ENCODE results near the gene NPAS3.

Gene NPAS3

DNA sequence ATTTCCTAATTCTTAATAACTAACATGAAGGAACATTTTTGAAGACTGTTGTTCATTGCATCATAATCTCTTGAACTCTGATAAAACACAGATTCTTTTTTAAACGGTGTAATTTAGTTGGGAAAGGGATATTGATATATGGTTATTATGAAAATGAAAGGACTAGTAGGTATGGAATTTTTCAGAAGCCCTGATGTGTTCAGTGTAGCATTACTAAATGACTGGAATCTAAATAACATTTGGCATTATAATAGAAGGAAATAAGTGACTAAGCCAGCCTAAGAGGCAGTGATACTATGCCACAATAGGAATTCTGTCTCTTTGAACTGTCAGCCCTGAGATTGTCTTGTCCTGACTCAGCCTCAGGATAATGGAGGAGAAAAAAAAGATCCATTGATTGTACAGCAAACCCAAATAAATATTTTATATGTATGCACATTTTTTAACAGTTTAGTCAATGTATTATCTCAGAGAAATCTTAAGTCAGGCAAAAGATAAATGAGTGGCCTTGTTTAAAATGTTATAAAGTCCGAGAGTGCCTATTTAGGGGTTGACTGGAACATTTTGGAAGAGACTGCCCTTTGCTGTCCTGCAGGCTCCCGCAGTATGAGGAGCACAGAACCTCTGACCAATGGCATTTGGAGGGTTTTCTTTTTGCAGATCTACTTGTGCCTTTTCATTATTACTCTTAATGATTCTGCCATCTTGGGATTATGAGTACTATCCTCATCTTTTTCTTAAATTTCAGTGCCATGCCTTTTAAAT lies 741.0 kb downstream of the NPAS3 start:
- DNase-seq (ENCODE audit: low spot score), result no peak

DNA sequence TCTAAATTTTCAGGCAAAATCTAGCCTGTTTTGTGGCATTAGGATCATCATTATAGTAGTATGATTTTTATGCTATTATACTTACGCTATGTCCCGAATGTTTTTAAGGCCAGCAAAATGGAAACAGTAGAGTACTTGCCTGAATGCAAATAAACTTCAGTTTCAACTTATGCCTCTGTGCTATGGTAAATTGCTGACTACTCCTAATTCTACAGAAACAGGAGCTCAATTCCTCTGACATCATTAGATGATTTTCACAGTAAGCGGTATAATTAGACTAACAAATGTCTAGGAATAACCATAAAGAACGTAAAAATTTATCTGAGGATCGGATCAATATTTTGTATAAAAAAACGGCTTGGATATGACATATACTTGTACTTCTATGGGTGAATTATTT lies 742.2 kb downstream of the NPAS3 start:
- DNase-seq (ENCODE audit: low spot score), result no peak

DNA sequence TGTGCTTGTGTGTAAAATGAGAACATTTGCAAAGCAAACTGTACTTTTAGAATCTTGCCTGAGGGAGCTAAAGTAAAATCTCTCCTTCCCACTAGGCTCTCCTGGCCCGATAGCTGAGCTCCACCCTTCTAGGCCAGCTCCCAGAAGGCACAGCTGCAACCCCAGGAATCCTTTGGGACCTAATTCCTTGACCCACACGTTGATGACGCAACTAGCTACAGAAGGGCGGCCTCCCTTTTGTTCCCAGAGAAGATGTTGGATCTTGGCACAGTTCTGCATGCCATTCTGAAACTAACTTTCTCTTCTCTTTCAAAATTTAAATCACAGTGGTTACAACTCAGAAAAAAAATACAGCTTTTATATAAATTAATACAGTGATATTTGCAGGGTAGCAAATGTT lies 744.1 kb downstream of the NPAS3 start:
- no peak for DNase-seq (ENCODE audit: low spot score)

DNA sequence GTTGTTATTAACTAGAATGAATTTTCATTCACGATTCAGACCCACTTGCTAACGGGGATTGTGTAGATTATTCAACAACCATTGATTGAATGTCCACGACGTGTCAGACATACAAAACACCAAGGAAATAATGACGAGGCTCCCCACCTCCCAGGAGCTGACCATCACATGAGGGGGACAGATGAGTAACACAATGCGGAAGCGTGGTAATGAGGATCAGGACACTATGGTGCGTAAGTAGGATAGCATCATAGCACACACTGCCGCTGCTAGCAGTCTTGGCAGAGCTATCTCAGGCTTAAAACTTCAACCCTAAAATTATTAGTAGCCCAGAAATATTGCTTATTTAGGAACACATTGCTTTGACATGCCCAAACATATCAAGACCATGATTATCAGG lies 746.3 kb downstream of the NPAS3 start:
- no peak for DNase-seq (ENCODE audit: low spot score)

DNA sequence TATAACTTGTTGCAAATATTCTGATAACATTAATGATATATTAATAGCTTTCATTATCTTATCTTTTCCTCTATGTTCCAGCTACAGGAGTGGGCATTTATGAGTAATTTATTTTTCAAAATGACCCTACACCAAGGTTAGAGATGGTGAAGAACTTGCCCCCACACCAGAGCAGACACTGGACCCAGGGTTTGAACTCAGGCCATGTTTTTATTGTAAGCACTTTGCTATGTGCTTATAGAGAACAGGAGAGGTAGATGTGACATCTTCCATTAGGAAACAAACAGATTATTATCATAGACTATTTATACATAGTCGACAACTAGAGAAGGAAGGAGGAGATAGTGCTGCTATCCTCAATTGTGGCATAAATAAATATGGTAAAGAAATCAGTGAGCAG lies 747.0 kb downstream of the NPAS3 start:
- no peak for DNase-seq (ENCODE audit: low spot score)

DNA sequence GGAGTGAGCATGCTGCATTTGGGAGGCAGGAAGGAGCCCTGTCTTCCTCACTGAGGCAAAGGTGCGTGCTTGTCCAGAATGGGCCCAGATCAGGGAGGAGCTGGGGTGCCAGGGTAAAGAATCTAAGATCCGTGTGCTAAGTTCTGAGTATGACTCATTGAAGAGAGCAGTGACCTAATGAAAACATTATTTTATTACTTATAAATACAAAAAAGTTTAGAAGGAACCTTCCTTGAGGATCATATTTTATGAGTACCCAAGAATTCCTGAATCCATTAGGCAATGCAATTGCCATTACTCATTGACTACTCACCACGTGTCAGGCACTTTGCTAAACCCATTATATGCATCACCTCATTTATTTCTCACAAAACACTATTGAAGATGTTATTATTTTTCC lies 747.5 kb downstream of the NPAS3 start:
- no peak for DNase-seq (ENCODE audit: low spot score)

DNA sequence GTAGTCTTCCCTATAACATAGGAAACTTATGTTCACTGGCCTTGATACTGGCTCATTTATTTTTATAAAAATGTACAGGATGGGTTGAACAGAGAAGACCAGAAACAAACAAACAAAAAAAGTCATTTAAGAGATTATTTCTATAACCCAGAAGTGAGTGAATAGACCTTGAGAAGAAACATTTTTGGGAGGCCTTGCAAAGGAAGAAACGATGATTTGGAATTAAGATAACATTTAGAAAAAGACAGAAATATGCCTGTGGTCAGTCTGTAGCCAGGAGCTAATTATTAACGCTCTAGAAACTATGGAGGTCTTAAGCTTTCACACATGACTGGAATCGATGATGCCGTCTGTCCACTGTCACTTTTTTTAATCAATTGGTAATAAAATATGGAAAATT lies 748.2 kb downstream of the NPAS3 start:
- DNase-seq (ENCODE audit: low spot score), result no peak

DNA sequence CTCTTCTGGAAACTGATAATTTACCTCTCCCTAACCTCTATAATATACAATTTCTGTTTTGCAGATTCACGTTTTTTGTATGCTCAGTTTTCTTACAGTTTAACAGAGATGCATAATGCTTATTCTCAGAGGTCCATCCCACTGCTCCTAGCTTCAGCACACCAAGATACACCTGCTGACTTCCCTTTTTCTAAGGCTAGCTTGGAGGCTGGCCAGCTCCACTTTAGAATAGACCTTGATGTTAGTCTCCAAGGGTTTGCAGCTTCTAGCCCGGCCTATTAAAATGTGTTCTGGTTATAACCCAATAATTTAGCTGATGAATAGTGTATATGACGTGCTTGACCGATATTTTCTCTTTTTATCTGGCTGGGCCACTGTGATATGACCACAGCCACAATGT lies 751.0 kb downstream of the NPAS3 start:
- no peak for DNase-seq (ENCODE audit: low spot score)

DNA sequence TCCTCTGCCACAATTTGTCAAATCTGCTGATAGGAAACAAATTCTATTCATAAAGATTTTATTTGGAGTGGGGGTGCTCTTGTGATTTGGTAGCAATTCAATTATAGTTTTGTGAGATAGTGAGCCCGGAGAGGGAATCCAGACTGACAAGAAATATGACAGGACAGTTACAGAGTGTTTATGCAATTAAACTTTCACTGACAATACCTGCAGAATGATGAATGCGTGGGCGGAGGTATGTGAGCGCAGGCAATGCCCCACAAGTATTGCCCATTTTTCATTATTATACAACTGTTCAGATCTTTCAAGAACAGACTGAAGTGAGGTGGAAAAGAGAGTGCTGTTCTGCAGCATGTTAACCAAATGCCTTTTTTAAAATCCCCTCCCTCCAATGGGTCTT lies 753.2 kb downstream of the NPAS3 start:
- DNase-seq (ENCODE audit: low spot score), result no peak

DNA sequence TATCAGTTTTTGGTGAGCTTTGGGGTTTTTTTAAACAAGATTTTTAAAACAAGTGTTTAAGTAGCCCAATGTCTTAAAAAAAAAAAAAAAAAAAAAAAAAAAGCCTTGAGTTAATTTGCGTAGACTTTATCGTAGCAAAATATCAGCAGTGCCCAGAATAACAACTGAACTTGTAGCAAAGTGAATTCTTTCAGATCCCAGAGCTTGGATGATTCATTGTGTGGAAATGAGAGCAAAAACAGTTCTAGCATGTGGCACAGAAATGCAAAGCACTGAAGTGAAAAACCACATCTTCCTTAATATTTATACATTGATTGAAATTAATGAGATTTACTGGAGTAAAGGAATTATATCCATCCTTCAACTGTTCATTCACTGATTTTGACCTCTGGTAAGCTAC lies 754.1 kb downstream of the NPAS3 start:
- DNase-seq (ENCODE audit: low spot score), result no peak

DNA sequence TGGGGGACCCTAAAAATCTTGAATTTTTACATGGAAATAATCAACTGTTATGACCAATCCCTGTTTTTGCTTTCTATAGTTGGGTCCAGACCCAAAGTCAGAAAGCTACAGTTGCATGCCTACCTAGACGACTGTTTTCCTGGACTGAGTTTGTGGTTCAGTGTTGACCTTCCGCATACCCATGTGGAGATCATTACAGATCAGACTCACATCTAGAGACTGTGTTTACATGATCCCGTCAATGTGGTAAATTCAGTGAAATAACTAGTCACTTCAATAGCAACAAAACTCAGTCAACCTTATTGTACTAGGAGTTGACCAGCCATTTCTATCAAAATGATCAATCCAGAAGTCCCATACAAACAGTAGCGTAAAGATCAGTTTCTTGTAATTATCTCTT lies 754.6 kb downstream of the NPAS3 start:
- DNase-seq (ENCODE audit: low spot score), result no peak

DNA sequence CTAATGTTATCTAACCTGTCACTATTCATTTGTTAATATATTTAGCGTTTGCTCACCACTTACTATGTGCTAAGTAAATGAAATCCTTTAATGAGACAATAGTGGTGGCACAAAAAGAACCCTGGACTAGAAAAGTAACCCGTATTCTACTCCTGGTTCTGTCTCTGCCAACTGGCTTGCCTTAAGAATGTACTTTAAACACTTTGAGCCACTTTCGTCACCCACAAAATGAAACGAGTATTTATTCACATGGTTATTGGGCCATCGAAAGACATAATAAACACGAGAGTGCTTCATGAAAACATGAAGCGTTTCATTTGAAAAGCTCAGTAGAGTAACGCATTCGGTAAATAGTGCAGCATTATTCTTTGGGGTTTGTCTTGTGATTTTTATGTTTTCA lies 757.5 kb downstream of the NPAS3 start:
- no peak for DNase-seq (ENCODE audit: low spot score)

DNA sequence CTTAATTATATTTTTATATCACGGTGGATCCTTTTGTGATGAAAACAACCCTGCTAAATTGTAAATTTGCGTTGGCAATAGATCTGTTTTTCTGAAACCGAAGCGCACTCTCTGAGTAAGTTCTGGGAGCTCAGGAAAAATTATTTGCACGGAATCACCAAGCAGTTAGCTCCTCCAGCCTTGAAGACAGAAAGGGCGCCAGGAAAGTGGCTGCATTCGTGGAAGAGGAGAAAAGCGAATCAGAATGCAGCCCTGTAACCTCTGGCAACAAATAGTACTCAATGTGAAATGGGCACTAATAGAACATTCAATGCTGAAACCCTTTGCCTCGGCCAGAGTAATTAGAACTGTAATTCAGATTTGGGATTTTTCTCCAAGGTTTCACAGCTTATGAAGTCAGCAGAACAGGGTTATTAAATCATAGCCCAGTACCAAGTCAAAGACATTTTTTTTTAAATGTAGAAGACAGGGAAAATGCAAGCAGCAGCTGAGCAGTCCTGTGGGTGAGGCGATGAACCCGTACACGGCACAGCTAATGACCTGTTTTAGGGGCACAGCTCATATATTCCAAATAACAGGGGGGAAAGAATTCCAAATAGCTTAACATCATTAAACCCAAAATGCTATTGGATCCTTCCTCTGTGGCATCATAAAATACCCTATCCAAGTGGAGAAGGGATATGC lies 760.8 kb downstream of the NPAS3 start:
- DNase-seq (ENCODE audit: low spot score), result no peak

DNA sequence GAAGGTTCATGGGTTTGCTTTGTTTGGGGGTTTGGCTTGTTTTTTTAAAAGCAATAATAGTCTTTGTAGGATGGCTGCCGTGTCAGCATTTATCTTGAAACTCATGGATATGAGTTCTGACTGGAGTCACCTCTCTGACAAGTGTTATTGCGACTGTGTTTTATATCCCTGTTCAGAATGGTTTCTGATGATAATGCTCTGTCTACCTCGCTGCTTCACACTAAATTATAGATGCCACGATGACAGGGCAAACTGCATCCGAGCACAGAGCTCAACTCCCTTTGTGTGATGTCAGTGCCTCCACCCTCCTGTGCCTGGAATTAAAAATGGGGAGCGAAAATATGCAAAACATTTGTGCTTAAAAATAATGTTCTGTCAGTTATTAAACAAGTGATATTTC lies 761.4 kb downstream of the NPAS3 start:
- DNase-seq (ENCODE audit: low spot score), result no peak

DNA sequence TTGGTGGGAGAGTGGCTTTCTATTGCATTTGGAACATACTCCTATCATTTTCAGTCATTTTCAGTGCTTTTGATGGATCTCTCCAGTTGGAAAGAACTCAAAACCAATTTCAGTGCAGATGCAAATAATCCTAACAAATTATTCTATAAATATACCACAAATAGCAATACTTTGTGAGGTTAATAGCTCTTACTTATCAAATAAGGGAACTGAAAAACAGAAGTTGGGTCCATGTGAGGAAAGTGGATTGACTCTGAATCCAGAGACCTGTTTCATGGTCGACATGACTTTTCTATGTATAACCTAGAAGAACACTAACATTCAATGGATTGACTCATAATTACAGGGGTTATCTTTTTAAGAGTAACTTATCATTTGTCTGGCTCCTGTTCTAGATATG lies 763.6 kb downstream of the NPAS3 start:
- DNase-seq (ENCODE audit: low spot score), result no peak

DNA sequence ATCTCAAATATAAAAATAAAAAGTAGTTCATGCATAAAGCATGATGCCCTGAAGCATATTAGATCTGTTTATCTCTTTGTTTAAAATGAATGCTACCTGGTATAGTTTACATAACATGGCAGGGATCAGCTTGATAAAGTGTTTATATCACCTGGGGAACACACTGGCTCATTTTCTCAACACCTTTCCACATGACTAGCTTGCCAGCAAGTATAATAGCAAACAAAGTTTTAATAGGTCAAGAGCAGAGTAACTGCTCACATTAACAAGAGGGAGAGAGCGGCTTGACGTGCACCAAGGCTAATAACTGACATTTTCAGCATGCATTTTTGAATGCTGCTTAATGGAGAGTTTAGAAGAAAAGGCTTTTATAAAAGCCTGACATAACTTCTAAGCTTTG lies 765.8 kb downstream of the NPAS3 start:
- DNase-seq (ENCODE audit: low spot score), result no peak

DNA sequence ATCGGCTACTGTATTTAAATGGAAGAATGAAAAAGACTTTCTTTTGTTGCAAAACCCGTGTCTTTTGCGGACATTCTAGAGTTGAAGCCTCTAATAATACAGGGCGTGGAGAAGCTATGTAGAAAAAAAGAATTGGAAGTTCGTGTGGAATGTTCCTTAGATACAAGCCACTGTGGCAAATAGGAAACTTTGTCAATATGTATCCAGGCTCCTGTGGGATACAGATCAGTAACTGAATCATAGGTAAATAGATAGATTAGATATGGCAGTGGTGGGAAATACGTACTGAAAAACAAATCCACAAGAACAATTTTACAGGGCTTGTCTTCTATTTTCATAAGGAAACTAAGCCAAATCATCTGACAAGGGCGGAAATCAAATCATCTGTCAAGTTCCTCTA lies 766.8 kb downstream of the NPAS3 start:
- no peak for DNase-seq (ENCODE audit: low spot score)

DNA sequence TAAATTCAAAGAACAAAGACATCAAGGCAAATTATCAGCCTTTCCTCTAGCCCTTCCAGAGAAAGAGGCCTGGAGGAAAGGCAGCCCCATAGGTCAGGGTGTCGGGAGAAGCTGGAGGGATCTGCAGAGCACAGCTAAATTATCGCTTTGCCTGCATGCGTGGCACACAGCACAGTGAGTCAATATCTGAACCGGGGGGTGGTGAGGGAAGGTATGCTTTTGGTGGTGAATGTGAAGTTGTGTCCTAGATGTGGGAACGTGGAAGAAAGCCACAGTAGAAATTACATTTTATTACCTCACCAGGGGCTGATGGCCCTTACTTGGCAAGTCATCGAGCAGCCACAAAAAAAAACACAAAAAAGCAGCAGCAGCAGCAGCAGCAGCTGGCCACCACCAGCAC lies 769.0 kb downstream of the NPAS3 start:
- no peak for DNase-seq (ENCODE audit: low spot score)

DNA sequence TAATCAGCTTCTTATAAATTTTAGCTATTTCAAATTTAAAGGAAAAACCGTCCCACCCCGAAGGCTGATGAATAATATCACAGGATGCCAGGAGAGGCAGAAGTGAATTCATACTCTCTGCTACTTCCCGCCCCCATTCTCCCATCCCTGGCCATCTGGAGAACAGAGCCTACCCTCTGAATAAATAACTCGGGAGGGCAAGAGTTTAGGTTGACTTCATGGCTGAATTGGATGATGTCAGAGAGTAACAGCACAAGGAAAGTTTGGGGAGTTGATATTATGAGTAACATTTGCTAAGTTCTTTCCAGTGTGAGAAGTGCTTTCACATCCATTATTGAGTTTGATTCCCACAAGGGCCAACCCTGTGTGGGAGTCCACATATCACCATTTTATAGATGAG lies 770.6 kb downstream of the NPAS3 start:
- DNase-seq (ENCODE audit: low spot score), result no peak

DNA sequence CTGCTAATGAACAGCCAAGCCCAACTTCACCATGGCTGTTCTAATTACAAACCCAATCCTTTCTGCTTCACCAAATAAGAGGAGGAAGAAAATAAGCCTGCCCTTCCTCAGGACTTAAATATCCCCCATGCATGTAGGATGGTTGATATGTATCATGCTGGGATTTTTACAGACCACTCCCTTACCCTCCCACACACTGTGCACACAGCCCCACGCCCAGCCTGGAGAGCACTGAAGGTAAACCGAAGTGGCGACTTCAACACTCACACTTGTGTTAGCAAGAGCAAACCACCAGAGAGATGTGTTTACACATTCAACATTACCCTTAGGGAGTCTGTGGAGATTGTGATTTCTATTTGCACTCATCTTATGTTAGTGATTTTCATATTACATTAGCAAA lies 771.0 kb downstream of the NPAS3 start:
- no peak for DNase-seq (ENCODE audit: low spot score)

DNA sequence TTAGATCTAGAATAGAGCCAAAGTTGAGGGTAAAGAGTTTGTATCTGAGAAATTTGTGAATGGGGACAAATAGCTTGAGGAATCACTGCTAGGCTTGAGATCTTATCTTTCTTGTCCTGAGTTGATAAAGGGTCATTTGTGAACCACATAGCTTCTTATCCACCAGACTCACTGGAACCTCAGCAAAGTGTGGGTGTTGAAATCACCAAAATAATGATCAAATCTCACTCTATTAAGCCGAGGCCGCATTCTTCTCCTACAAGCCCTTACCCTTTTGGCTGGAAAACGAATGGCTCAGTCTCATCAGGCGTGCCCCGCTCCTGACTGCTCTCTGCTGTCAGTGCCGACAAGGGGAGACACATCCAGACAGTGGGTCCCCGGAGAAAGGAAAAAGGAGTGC lies 771.6 kb downstream of the NPAS3 start:
- DNase-seq (ENCODE audit: low spot score), result no peak

DNA sequence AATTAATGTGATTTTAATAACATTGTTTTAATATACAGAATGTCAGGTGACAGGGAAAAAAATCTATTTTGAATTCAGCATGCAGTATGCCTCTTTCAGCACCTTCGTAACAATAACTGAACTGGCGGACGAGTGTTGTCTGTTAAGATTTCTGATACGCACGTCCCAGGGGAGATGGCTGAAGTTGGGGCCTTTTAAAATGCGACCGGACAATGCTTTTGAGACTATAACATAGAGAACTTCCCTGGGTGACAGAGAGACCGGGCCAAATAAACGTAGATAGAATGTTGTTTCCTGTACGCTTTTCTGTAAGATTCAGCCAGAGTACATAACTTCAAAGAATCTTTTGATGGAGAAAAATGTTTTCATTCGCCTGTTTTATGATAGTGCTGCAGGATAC lies 772.5 kb downstream of the NPAS3 start:
- DNase-seq (ENCODE audit: low spot score), result no peak

DNA sequence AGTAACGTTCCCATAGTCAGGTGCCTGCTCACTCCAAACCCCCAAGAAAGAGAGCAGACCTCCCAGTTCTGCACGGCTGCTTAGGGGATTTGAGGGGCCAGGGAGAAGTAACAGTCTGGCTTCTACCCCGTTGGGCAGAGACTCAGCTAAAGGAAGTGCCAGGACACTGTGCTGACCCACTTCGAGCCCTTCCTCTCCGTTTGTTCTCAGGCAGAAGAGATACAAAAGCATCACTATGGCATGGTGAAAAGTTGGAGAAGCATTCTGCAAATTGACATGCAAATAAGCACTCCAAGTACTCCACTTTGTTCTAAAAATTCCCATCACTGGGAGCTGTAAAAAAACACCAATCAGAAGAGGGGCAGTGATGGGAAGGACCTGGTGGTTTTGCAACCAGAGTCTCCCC lies 773.1 kb downstream of the NPAS3 start:
- DNase-seq (ENCODE audit: low spot score), result no peak
